Inferior parietal cortex (tissue), 1 donor: ENCODE data around the gene ARID1A.
A peak's percentile ranks its signal among the peaks of the same experiment; 100 is the strongest.

Experiments
- DNase-seq: peaks from one replicate; pipeline ENCODE4 v3.0.0-alpha.2; 2016; ENCODE audit errors: extremely low spot score

Gene ARID1A

DNA sequence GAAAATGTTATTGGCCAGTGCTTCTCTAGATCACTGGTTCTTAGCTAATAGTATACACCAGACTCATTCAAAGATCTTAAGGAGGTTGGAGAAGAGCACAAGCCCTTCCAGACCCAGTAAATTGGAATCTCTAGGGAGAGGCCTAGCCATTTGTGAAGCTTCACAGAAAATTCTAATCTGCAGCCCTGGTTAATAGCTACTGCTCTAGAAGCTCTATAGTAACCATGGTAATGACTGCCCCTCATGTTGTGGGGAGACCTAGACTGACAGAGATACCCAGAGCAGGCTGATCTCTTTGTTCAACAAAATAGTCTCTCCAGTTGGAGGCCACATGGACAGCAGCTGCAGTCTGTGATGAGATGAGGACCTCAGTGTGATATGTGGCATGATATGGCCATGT, 31.7 kb downstream of the ARID1A start:
- no peak for DNase-seq

DNA sequence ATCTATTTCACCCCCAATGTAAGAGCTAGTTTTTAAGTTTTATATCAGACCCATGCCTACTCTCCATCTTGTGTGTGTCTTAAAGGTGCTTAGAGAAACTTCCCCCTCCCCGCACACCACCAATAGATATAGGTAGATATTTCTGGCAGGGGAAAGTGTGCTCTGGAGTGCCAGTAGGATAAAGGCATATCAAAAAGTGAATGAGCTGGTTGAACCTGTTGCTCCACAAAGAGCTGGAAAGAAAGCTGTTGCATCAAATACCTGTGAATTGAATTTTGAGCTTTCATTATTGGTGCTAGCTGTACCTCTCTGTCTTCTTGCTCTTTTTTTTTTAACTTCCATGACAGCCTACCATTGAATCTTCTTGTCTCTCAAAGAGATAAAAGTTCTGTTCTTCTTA, 32.8 kb downstream of the ARID1A start:
- DNase-seq: no peak

DNA sequence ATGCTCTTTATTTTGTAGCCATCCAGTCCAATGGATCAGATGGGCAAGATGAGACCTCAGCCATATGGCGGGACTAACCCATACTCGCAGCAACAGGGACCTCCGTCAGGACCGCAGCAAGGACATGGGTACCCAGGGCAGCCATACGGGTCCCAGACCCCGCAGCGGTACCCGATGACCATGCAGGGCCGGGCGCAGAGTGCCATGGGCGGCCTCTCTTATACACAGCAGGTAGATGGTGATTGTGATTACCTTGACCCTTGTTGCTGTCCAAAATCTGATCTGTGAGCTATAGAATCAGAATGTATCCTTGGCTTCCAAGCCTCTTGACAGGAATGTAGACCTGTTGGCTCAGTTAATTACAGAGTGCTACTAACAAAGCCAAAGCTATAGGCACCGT, 33.8 kb downstream of the ARID1A start:
- no peak for DNase-seq

DNA sequence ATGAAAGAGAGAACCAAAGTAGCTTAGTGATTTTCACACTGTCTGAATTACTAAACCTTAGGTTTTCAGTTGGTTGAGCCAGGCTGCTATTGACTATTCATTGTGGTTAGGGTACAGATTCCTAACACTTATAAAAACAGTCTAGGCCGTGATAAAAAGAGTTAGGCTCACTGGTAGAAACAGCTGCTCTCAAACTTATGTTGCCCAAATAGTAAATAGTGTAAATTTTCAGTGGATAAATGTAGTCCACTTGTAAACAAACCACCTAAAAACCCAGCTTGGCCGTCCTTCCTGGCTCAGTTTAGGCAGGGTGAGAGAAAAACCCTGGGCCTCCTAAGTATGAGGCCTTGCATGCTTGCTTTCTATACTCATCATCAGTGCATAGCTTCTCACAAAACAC, 34.9 kb downstream of the ARID1A start:
- no peak for DNase-seq

DNA sequence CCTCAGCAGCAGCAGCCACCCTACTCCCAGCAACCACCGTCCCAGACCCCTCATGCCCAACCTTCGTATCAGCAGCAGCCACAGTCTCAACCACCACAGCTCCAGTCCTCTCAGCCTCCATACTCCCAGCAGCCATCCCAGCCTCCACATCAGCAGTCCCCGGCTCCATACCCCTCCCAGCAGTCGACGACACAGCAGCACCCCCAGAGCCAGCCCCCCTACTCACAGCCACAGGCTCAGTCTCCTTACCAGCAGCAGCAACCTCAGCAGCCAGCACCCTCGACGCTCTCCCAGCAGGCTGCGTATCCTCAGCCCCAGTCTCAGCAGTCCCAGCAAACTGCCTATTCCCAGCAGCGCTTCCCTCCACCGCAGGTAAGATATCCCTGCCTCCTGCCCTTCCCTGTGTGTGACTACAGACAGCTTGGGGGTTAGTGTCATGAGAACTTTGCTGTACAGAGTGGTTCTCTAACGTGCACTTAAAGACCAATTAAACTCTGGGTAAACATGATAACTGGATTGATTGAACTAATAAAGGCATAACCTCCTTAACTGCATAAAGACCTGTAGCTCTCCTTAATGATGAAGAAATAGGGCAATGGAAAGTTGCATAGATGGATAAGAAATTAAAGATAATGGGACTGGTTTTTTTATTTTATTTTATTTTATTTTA, 35.6 kb downstream of the ARID1A start:
- DNase-seq: no peak

DNA sequence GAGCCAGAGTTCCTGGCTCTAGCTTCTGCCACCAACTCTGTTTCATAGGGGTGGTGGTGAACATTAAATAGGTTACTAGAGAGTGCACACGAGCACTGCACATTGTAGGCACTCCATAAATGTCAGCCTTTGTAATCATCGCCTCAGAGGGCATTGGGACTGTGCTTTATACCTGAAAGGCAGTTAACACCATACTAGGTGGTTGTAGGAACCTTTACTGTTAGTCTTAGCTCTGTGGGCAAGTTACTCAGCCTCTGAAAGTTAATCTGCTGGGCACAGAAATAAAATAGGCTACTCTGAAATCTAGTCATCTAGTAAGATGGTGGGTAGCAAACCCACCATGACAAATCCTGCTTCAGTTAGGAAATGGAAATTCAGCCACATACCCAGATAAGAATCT, 37.6 kb downstream of the ARID1A start:
- DNase-seq: no peak

DNA sequence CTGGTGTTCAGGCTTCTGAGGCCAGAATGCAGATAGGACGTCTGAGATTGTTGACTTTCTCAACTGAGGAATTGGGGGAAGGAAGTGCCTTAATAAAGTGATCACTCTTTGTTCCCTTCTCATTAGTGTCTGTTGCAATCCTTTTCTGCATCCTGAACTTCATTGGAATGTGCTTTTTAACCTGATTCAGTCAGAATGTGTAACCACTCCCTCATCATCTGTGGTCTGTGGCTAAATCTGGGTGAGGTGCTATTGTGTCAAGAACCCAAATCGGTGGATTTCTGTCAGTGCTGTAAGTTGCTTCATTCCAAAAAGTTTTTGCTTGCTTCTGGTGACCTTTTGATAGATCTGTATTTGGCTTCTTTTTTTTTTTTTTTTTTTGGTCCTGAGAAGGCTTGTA, 38.2 kb downstream of the ARID1A start:
- DNase-seq: no peak

DNA sequence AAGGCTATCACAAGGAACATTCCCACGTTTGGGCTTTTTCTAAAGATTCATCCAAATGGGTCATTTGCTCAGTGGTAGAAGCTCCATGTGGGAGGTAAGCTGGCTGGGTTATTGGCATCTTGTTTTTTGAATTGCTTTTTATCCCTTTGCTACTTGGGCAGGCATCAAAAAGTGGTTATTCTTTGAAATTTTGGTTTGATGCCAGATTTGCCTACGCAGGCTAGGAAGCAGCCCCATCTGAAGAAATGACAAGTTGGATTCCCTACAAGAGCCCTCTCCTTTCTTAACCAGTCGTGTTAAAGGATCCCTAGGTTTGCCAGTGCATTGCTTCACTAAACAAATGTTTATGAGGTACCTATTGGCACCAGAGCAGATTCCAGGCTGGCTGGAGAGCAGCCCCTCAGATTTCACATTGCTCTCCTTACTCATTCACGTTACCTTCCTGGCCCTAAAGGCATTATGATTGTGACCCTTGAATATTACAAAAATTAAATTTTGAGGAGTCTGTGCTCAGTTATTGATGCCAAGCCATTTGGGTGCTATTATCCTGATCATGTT, 38.8 kb downstream of the ARID1A start:
- no peak for DNase-seq

DNA sequence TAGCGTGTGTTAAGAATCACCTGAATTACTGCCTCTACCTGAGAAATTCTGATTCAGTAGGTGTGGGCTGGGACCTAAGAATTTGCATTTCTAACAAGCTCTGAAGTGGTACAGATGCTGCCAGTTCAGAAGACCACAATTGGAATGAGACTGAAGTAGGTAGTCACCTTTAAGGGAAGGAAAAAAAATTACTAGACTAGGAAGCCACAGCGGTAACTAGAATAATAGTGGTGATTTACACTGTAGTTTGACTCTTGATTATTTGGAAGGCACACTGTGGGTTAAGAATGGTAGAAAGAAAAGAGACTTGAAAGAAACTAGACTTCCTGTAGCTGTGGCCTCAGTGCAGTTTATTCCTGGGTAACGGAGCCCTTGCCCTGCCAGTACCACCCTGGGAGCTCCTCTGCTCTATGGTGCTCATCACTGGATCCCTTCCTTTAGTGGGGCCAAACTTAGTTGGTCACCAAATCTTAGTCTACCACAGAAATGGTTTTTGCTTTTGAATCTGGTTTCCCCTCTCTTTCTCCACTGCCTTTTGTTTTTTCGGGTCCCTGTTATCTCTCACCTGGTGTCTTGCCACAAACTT, 43.6 kb downstream of the ARID1A start:
- no peak for DNase-seq

DNA sequence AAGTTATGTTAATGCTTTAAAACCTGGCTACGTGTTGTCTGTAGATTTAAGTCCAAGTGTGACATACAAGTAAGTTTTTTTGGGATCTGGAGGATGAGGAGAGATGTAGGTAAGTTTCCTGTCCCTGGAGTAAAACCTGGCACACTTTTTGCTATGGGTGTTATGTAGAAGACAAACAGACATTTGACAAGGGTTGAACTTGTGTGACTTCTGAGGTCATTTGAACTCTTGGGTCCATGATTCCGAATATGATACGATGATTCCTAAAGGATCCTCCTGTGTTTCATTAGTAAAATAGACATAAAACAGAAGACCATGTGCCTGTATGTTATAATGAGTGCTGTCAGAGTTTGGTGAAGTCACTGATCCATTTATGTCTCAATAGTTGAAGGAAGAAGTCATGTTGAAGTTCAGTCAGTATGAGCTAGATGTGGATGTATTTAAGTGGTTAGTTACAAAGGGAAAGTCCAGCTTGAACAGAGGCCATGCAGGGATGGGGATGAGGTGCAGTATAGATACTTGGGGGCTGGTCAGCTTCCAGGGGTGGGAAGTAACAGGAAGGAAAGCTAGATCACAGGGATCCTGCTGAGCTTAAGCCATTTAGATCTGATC, 44.3 kb downstream of the ARID1A start:
- no peak for DNase-seq

DNA sequence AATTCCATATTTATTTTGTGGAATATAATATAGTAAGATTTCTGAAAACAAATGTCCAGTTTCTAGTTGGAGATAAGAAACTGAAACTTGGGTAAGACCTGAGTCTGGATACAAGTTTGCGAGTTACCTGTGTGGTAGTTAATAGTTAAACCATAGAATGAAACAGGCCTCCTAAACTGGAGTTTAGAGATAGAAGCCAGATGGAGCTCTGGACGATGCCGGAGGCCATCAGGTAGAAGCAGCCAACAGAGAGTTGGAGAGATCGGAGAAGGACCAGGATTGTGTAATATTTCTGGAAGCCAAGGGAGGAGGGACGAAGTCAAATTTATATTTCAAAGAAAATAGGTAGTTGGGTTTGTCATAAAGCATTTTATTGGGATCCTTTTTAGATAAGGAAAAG, 45.1 kb downstream of the ARID1A start:
- DNase-seq: no peak

DNA sequence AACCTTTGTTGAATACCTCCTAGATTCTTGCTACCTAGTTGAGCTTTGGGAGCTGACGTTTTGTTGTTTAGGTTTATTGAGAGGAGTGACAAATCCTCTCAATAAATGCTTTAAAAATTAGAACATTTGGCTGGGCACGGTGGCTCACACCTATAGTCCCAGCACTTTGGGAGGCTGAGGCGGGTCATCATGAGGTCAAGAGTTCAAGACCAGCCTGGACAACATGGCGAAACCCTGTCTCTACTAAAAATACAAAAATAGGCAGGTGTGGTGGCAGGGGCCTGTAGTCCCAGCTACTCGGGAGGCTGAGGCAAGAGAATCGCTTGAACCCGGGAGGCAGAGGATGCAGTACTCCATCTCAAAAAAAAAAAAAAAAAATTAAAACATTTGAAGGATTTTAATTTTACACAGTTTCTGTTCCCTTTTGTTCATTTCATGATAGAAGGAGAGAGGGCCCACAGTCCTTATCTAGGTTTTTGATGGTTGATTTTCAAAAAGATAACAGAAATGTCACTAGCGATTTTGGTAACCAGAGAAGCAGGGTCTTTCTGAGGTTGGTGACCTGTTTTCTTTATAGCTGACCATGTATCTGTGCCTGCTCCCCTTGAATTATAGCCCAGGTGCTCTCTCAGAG, 47.7 kb downstream of the ARID1A start:
- no peak for DNase-seq

DNA sequence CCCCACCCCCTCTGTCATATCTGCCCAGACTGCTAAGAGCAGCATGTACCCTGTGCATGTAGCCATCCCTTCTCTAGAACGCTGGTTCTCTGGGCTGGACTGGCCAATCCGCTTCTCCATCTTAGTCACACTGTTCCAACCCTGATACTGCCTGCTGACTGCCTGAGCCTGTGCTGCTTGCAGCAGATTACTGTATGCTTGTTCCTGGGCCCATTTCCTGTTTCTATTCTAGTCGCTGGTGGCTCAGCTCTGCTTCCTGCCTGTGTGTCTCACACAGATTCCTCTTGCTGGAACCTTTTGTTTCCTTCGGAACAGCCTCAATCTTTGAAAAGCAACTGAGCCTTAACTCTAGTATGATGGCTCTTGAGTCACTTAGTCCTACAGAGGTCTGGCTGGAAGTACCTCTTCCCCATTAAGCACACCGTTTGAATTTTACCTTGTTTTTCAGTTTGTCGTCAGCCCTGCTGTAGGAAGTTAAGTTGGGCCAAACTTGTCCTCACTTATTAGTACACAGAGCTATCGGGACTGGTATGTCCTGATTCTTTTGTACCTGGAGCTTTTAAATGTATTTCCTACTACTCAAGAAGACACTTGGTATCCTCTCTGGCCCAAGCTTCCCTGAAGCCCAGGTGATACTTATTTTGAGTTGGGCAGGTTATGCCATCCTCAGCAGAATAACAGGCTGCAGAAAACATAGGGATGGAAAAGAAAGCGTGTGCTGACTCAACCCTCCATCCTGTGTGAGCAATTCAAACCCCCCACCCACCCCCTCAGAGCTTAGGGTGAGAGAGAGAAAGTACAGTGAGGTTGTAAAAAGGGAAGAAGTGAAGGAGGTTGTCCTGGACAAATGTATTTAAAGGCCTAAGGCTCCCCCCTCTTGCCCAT, 48.5 kb downstream of the ARID1A start:
- DNase-seq: peak; percentile 76

DNA sequence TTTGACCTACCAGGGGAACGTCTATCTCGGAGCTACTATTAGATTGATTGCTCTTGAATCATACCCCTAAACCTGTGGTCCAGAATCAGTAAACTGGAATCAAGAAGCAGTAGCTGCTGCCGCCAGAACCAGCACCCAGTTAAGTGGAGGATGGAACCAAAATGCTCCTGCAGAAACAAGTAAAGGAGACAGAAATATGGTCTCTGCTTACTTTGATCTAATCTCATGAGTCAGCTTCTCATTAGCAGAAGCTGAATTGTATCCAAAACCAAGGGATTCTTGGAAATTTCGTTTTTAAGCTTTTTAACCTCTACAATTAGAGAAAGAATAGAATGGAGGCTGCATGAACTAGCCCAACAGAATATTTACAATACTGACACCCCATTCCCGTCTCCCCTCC, 49.4 kb downstream of the ARID1A start:
- no peak for DNase-seq

DNA sequence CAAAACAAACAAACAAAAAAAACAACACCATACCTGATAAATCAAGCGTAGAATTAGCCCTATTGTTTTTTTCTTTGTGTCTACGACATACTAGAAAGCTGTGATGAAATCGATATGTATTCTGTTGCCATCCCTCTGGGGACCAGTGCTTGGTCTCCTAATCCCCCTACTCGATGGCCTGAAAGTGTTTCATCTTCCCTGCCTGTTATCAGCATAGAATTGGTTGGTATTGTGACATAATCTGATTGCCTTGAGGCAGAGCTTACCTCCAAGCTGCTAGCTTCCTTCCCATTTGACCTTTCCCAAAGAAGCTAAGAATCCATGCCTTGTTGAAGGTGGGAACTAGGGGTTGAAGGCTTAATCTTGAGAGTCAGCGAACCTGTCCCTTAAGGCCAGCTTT, 51.2 kb downstream of the ARID1A start:
- DNase-seq: no peak

DNA sequence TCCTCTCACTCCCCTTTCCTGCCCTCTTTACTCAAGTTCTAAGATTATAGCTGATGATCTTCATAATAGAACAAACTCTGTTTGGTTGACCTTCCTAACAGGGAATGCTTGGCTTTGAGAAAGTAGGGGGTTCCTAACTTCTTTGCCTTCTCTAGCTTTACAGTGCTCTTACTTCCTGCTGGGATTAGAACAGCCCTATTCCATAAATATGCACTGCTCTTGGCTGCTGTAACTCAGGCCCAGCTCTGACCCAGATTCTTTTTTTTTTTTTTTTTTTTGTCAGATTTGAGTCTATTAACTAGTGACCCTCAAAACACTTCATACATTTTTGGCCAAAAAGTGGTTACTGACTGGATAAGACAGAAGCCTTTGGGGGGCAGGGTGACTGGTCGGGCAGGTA, 52.5 kb downstream of the ARID1A start:
- no peak for DNase-seq

DNA sequence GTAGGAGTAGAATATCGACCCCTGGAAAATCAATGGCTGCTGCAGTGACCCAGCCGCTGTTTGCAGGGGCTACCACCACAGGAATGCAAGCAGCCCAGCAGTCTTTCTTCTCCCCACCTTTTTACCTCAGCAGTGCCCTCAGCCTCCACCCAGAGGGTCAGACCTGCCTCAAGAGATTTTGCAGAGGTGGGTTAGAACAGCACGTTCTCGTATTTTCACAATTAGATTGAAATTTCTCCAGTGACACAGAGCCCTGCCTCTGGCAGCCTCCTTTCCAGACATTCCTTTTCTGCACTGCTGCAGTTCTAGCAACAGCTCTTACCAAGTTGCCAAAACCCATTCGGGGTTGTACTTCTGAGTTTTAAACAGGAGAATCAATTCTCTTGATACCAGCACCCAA, 53.6 kb downstream of the ARID1A start:
- DNase-seq: no peak

DNA sequence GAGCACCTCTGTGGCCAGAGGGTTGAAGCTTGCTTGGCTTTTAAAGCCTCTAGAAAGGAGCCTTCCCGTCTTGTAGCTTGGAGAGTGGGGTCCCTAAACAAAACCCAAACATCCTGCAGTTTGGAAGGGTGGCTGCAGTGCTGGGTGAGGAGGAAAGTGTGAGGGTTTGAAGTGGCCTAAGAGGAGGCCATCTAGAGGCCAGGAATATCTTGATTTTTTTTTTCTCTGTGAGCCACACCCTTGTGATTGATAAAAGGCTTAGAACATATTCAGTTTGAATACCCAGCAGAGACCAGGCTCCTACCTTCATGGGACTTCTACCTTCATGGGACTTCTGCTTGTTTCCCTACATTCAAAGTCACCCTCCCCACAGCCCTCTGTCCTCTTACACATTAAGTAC, 54.6 kb downstream of the ARID1A start:
- DNase-seq: no peak

DNA sequence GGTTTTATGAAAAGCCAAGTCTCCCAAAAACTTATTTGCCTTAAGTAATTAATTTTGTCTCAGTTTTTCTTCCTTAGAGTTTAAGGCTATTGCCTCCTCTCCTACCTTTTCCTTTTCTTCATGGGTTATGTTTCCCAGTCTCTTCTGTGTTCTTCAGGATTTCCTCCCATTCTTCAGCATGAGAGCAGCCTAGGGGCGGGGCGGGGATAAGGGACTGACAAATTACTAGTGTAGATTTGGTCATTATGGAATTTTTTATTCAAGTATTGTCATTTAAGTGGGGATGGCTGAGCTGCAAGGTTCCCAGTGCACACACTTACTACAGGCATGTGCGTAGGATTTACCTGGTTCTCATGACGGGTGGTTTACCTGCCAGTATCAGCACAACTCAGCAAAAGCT, 56.7 kb downstream of the ARID1A start:
- DNase-seq: no peak

DNA sequence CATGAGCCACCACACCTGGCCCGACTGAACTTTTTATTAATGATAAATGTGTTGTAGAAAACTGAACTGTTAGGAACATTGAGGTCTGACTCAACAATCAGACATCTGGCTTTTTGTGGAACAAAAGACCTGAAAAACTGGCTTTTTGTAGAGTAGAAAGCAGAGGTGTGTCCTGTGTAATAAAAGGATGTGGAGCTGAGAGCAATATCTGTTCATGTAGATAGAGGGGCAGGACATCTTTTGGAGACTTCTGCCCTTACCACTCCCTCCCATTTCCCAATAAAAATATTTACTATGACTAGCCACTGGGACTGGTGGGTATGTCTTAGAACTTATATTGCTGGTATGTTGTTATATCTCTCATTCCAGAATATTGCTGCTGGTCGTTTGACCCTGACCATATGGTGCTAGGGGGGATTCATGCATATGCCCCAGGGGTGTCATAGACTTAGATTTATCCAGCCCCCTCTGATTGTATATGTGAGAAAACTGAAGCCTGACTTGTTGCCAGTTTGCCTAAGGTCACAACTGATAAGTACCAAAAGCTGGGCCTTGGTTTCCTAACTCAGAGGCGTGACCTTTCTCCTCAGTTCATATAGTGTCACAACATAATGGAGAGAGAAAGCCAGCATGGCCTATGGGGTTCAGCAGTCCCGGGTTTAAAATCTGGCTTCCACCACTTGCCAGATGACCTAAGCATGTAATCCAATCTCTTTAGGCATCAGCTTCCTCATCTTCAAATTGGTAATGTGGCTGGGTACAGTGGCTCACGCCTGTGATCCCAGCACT, 58.5 kb downstream of the ARID1A start:
- no peak for DNase-seq

DNA sequence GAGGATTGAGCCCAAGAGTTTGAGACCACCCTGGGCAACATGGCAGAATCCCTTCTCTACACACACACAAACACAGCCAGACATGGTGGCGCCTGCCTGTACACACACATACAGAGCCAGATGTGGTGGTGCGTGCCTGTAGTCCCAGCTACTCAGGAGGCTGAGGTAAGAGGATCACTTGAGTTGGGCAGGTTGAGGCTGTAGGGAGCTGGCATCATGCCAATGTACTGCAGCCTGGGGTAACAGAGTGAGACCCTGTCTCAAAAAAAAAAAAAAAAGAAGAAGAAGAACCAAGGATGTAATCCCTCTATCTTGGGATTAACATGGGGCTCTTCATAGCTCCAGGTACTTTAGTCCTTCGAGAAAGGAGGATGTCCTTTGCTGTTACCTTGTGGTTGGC, 62.5 kb downstream of the ARID1A start:
- no peak for DNase-seq
